GM13977 (cell line): ENCODE results near the gene CSNK1D.
A peak's percentile ranks its signal among the peaks of the same experiment; 100 is the strongest.

ENCODE experiments used
- DNase-seq: peaks from one replicate; pipeline ENCODE4 v3.0.0; 2012; ENCODE audit warnings: low spot score
- CTCF ChIP-seq: IDR thresholded peaks from 2 replicates; pipeline ENCODE4 v1.5.1; 2012; ENCODE audit warnings: mild to moderate bottlenecking, control low read depth; ENCODE audit not compliant: insufficient read depth; ENCODE audit errors: extremely low read depth, missing control alignments
- in situ Hi-C: fragments of 300-500 bp; cut with MboI; formaldehyde crosslinking; loops from one replicate; pipeline ENCODE4 v1.12.0; 2022; ENCODE audit warnings: low sequenced_read_pairs, low pct_unique_long_range_greater_than_20kb, mixed read lengths, inconsistent platforms; ENCODE audit not compliant: unreplicated experiment

Gene CSNK1D

GRCh38 chr17:82272495-82273326 is 789 bp downstream of the CSNK1D start:
- peak; percentile 67 for DNase-seq
- in situ Hi-C loops = no loop called here
- TF ChIP-seq CTCF = no peak

DNA sequence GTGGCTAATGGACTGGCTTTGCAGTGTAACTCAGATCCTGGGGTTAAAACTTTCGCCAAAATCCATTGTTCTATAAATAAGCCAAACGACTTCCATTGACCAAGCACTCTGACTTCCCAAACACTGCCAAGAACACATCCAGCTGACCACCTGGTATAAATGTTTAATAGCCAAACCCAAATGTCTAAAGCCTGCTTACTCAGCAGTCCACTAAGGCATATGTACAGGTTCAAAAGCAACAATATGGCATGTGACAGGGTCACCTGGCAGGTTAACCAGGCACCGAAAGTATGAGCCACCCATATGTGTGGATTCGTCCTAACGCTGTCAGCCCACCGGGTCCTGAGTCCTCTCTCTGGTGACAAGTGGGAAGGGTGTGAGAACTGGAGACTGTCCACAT is 2.1 kb downstream of the CSNK1D start:
- in situ Hi-C loops = no loop called here
- no peak for DNase-seq
- no peak for TF ChIP-seq CTCF

DNA sequence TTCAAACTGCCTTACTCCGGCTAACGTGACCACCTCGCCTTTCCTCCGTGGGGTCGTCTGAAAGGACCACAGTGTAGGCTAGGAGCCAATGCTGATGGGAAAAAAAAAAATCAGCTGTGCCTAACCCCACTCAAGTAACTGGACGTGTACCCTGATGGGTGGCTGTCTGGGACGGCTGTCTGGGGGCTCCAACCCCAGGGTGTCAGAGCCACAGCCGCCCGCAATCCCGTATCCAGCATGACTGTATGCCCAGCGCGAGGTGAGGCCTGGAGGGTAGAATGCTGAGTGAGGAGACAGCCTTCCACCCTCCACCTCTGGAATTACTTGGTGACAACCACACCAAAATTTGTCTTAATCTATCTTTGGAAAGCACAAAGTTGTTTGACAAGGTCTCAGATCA is 2.8 kb downstream of the CSNK1D start:
- DNase-seq = no peak
- no peak for TF ChIP-seq CTCF
- in situ Hi-C loops = no loop called here

- DNase-seq = no peak
- no peak for TF ChIP-seq CTCF
- in situ Hi-C loops = no loop called here
Observed at GRCh38 chr17:82269882-82270500, 3.5 kb downstream of the CSNK1D start.

- TF ChIP-seq CTCF = no peak
- no peak for DNase-seq
- in situ Hi-C loops = no loop called here
Observed at GRCh38 chr17:82269138-82269881, 4.2 kb downstream of the CSNK1D start.

GRCh38 chr17:82267575-82268379 is 5.7 kb downstream of the CSNK1D start:
- no peak for DNase-seq
- in situ Hi-C loops = no loop called here
- TF ChIP-seq CTCF = no peak
